Loucy (cell line): ENCODE measurements around the gene KRTAP19-8.

Experiments
- CTCF ChIP-seq: fragments of 200-600 bp; sonication (generic); conservative IDR thresholded peaks from 2 replicates; pipeline ENCODE4 v1.5.1; 2014; ENCODE audit warnings: mild to moderate bottlenecking, antibody characterized with exemption, low read length
- EZH2phosphoT487 ChIP-seq: fragments of 200-600 bp; IDR thresholded peaks from 2 replicates; pipeline ENCODE4 v1.6.1; 2018; ENCODE audit warnings: antibody characterized with exemption, mild to moderate bottlenecking, moderate library complexity, borderline replicate concordance

GRCh38 chr21:31030367-31031106 lies 7.7 kb downstream of the KRTAP19-8 start:
- no peak for TF ChIP-seq CTCF
- no peak for TF ChIP-seq EZH2phosphoT487
